ENCODE measurements around the gene PSMD8. TPM values are rescaled to one million over a fixed set of nuclear protein-coding genes. Genes with fewer than 3 reads are reported as not detected.
A peak's percentile ranks its signal among the peaks of the same experiment; 100 is the strongest.

Gene PSMD8
- total and polyA plus RNA-seq, 2 of the 8 experiments (the other 6 are each of a cell fraction or from before 2014, with no cell fraction given), result 170 to 486 TPM

DNA sequence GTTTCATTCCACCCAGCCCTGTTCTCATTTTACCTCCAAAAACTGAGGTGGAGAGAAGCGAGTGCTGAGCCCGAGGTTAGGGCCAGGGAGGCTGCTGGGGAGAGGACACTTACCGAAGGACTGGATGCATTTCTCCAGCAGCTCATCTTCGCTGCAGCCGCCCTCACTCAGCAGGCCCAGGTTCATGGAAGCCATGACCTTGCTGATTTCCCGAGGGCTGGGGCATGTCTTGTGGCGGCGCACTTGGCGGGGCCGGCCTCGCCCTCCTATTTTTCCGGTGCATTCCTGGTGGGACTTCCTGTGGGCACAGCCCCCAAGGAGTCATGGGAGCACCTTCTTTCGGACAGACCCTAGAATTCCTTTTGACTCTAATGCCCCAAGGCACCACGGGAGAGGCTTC, 47.5 kb downstream of the PSMD8 start:
- ChIA-PET CTCF (ENCODE audit: partially characterized antibody) (interaction anchor here (0.6 to 1.2 kb wide), 3 partner anchors 15 to 177 kb away, joined by 3 to 5 read pairs (median 4); no protein-coding TSS in a partner anchor), POLR2A (ENCODE audit: partially characterized antibody) (interaction anchor here (0.7 to 1.4 kb wide), 4 partner anchors 9 to 27 kb away, joined by 3 to 4 read pairs (median 3); no protein-coding TSS in a partner anchor)
- Histone ChIP-seq H3K79me1 (ENCODE audit: low read depth, low read length) (no peaks in the 10 kb centered on the region), H2BK120ac (replicated peaks; ENCODE audit: low read depth, low read length) (no peak overlapping the region), H4K5ac (ENCODE audit: insufficient read length, low read depth, low read length) (no peak overlapping the region), H3K14ac (ENCODE audit: insufficient read length) (no peak overlapping the region), H3K9ac (replicated peaks in 1 of 4; ENCODE audit: extremely low read depth in 1 of 4, low read depth in 3 of 4, low read length in 3 of 4) (no peak overlapping the region), H3K79me2 (ENCODE audit: control insufficient read depth in 1 of 2, insufficient read depth in 2 of 2, low read length in 2 of 2) (no peaks in the 10 kb centered on the region), H3K4me1 (replicated peaks in 1 of 4; ENCODE audit: control insufficient read depth in 3 of 4, insufficient read depth in 4 of 4, low read length in 3 of 4) (peaks cover 4 to 20% (median 15%) of the 10 kb centered on the region in 4 experiments; a peak in 6 of 7 replicates), H4K91ac (replicated peaks; ENCODE audit: insufficient read length, low read length) (peak overlapping the region; percentile 42), H3K4me2 (ENCODE audit: insufficient read depth in 1 of 2, low read depth in 2 of 2, low read length in 2 of 2) (no peak overlapping the region), H2AFZ (ENCODE audit: low read length) (no peak overlapping the region), H3K4ac (replicated peaks; ENCODE audit: insufficient read length, low read depth, low read length) (no peak overlapping the region), H4K8ac (ENCODE audit: extremely low read depth, insufficient read depth, low read length) (no peak overlapping the region), H3K27ac (ENCODE audit: low read depth, low read length) (no peak overlapping the region), H3K23me2 (ENCODE audit: low read depth, low read length) (peaks cover 7% of the 10 kb centered on the region), H2BK15ac (ENCODE audit: low read length) (no peak overlapping the region), H3K36me3 (ENCODE audit: control insufficient read depth in 2 of 4, insufficient read depth in 4 of 4, low read length in 3 of 4) (no peaks in the 10 kb centered on the region), H2BK12ac (ENCODE audit: low read depth, low read length) (no peak overlapping the region), H3K56ac (replicated peaks; ENCODE audit: insufficient read length, low read depth, low read length) (no peak overlapping the region), H3K18ac (ENCODE audit: extremely low read depth, low read length) (no peak overlapping the region), H2BK20ac (ENCODE audit: low read length) (no peak overlapping the region), H2AK5ac (ENCODE audit: low read depth, low read length) (no peak overlapping the region), H3K23ac (ENCODE audit: insufficient read length) (no peak overlapping the region), H3K9me3 (ENCODE audit: insufficient read depth in 2 of 2, low read depth in 1 of 2, low read length in 1 of 2) (no peaks in the 10 kb centered on the region), H4K20me1 (replicated peaks in 1 of 2; ENCODE audit: control insufficient read depth in 1 of 2, insufficient read depth in 2 of 2, low read length in 2 of 2) (no peaks in the 10 kb centered on the region), H2BK5ac (ENCODE audit: low read depth, low read length) (no peak overlapping the region), H3K4me3 (ENCODE audit: extremely low read depth in 1 of 4, insufficient read depth in 2 of 4, low read depth in 3 of 4, low read length in 4 of 4) (no peak overlapping the region), H3K27me3 (replicated peaks in 1 of 4; ENCODE audit: control insufficient read depth in 3 of 4, extremely low read depth in 1 of 4, insufficient read depth in 3 of 4, low read length in 3 of 4) (peaks cover 0 to 9% (median 5%) of the 10 kb centered on the region in 4 experiments; a peak in 4 of 7 replicates)
- FAIRE-seq (no peak), DNase-seq (ENCODE audit: low read depth in 1 of 2, low spot score in 2 of 2) (no peak)
- TF ChIP-seq HDAC6 (IDR thresholded peaks at IDR 0.05; ENCODE audit: low read depth, low read length), result no peak
- no peak for TF ChIP-seq RBBP5 (IDR thresholded peaks at IDR 0.05; ENCODE audit: borderline replicate concordance, low read depth, low read length)
- TF ChIP-seq KDM4A (IDR thresholded peaks at IDR 0.05; ENCODE audit: low read depth, low read length, severe bottlenecking), result no peak
- TF ChIP-seq NANOG (IDR thresholded peaks at IDR 0.05; ENCODE audit: insufficient read depth, low read depth, low read length, poor library complexity, severe bottlenecking), result no peak
- TF ChIP-seq POLR2A (IDR thresholded peaks at IDR 0.05; ENCODE audit: control extremely low read depth in 1 of 2, low read depth in 2 of 2, low read length in 2 of 2), result no peak
- no peak for TF ChIP-seq PHF8 (conservative IDR thresholded peaks at IDR 0.05; ENCODE audit: low read depth, low read length)
- 80% methylated on average over 14 of the region's 14 CpGs; no CpG with 5 or more reads in 1 of the 2 experiments for WGBS, 2 experiments (ENCODE audit: extremely low coverage in 1 of 2, insufficient coverage in 1 of 2, insufficient read length in 1 of 2, insufficient replicate concordance in 2 of 2, low coverage in 1 of 2, low lambda C conversion rate in 2 of 2, missing lambda C conversion rate in 1 of 2)

All from H1 (cell line).